GM21515 (cell line): Measurements from ENCODE around the gene SMAD5.
A peak's percentile ranks its signal among the peaks of the same experiment; 100 is the strongest.

Experiments
- ATAC-seq: cut with Tn5 transposase; IDR thresholded peaks from one replicate; pipeline ENCODE4 v1.9.1; 2021; ENCODE audit not compliant: unreplicated experiment

The SMAD5 gene

GRCh38 chr5:136153581-136154236, 21.1 kb downstream of the SMAD5 start:
- ATAC-seq: no peak

GRCh38 chr5:136155078-136155477, 22.4 kb downstream of the SMAD5 start:
- no peak for ATAC-seq

- no peak for ATAC-seq
Observed at GRCh38 chr5:136155761-136156160, 23.1 kb downstream of the SMAD5 start.

GRCh38 chr5:136157514-136157913, 24.9 kb downstream of the SMAD5 start:
- no peak for ATAC-seq

- no peak for ATAC-seq
Observed at GRCh38 chr5:136159457-136159856, 26.8 kb downstream of the SMAD5 start.

- no peak for ATAC-seq
Observed at GRCh38 chr5:136162008-136162407, 29.4 kb downstream of the SMAD5 start.

- no peak for ATAC-seq
Observed at GRCh38 chr5:136164226-136164625, 31.6 kb downstream of the SMAD5 start.

- ATAC-seq: peak; percentile 82
Observed at GRCh38 chr5:136166909-136167308, 34.3 kb downstream of the SMAD5 start.

- no peak for ATAC-seq
Observed at GRCh38 chr5:136169218-136169617, 36.6 kb downstream of the SMAD5 start.

GRCh38 chr5:136174021-136174659, 41.5 kb downstream of the SMAD5 start:
- ATAC-seq: peak; percentile 70

GRCh38 chr5:136182618-136183017, 50.0 kb downstream of the SMAD5 start:
- ATAC-seq: no peak

GRCh38 chr5:136185974-136186665, 53.5 kb downstream of the SMAD5 start:
- no peak for ATAC-seq

GRCh38 chr5:136186796-136187195, 54.2 kb downstream of the SMAD5 start:
- no peak for ATAC-seq

GRCh38 chr5:136188859-136189258, 56.2 kb downstream of the SMAD5 start:
- ATAC-seq: no peak

- ATAC-seq: no peak
Observed at GRCh38 chr5:136190091-136190720, 57.6 kb downstream of the SMAD5 start.

GRCh38 chr5:136190904-136191303, 58.3 kb downstream of the SMAD5 start:
- ATAC-seq: no peak

- no peak for ATAC-seq
Observed at GRCh38 chr5:136191304-136192014, 58.8 kb downstream of the SMAD5 start.

- ATAC-seq: no peak
Observed at GRCh38 chr5:136192015-136192525, 59.4 kb downstream of the SMAD5 start.

- no peak for ATAC-seq
Observed at GRCh38 chr5:136192526-136193321, 60.1 kb downstream of the SMAD5 start, which contains the start of gene SMIM32. Gene SMIM32 (minus strand): TSS chr5:136193162. CDS start chr5:136192524, 638 bp downstream.
